ENCODE data around the gene TBC1D22A. TPM values are rescaled to one million over a fixed set of nuclear protein-coding genes. Genes with fewer than 3 reads are reported as not detected.

The TBC1D22A gene
- total RNA-seq, 1 donor from 2014 or later: 15.3 TPM

- no peak for DNase-seq (ENCODE audit: low read depth in 2 of 2)
These were observed 433.2 kb downstream of the TBC1D22A start for GRCh38 chr22:47195484-47196165.

- no peak for DNase-seq (ENCODE audit: low read depth in 2 of 2)
These were observed 433.9 kb downstream of the TBC1D22A start for GRCh38 chr22:47196166-47196849.

DNA sequence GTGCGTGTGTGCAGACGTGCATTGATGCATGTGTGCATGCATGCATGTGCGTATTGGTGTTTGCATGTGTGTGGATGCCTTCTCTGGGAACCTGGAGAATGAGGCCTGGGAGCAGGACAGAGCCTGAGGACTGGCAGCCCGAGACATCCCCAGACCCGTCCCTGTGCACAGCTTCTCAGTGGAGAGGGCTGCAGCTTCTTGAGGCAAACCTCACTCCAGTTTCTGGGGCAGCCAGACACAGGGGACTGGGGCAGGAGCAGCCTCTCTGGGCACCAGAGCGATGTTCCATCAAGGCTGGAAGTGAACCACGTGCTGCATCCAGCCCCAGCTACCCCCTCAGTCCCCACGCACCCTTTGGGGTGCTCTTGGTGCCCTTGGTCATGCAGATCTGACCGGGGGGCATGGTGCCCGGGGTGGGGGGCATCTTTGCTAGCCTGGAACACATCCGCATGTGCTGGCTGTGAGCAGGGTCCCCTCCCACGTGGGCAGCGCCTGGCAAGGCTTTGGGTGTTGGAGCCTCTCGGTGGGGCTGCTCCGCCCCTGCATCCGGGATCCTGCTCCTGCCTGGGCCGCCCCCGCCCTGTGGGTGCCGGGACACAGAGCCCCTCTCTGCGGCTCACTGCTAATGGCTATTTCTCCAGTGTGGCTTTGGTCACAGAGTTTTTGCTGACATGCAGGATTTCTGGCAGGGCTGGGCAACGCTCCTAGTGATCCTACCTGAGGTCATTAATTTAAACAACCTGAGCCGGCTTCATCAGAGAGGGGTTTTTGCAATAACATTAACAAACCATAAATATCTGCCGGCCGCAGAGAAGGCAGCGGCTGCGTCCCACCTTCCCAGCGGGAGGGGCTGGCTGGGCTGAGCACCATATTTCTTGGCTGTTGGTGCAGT is 434.7 kb downstream of the TBC1D22A start:
- DNase-seq (ENCODE audit: low read depth in 2 of 2): no peak

DNA sequence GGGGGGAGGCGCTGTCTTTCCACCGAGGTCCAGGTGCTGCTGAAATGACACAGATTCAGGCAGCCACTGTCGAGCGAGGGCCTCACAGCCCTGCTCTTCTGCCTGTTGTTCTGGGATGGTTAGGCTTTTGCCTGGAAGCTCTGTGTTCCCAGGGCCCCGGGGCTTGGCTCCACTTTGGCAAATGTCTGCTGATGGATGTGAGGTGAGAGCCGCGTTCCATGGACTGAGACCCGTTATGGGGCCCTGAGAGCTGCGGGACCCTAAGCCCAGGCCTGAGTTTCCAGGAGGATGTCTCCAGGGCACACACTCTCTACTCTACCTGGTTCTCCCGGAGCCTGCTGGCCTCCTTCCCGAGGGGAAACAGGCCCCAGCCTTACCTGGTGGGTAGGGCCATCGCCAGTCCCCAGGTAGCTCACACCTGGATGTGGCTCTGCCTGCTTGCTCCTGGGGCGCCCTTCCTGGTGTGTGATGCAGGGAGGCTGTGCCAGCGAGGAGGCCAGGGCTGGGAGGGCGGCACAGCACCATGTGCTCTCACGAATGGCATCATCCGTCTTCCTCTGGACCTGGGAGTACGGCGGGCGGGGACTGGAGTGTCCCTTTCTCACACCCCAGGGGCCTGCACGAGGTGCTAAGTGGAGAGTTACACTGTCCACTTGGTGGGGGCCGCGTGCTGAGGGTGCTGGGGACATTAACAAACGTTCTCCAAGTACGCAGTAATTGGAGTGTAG is 435.5 kb downstream of the TBC1D22A start:
- DNase-seq (ENCODE audit: low read depth in 2 of 2): no peak

DNA sequence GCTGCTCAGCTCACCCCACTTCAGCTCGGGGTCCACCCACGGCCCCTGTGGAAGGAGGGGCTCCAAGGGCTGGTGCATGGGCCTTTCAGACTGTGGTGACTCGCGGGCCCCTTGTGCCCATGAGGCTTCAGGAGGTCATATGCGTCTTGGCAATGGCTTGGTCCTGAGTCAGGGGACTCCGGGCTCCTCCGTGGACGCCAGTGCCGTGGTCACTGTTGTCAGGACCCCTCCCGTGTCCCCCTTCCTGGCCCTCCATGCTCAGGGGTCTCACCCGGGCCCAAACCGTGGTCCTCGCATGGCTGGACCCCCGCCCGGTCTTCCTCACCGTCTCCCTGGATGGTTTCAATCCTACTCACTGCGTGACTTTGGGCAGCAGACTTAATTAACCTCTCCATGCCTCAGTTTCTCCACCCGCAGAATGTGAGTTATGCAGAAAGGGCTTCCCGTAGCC is 436.4 kb downstream of the TBC1D22A start:
- no peak for DNase-seq (ENCODE audit: low read depth in 2 of 2)

DNA sequence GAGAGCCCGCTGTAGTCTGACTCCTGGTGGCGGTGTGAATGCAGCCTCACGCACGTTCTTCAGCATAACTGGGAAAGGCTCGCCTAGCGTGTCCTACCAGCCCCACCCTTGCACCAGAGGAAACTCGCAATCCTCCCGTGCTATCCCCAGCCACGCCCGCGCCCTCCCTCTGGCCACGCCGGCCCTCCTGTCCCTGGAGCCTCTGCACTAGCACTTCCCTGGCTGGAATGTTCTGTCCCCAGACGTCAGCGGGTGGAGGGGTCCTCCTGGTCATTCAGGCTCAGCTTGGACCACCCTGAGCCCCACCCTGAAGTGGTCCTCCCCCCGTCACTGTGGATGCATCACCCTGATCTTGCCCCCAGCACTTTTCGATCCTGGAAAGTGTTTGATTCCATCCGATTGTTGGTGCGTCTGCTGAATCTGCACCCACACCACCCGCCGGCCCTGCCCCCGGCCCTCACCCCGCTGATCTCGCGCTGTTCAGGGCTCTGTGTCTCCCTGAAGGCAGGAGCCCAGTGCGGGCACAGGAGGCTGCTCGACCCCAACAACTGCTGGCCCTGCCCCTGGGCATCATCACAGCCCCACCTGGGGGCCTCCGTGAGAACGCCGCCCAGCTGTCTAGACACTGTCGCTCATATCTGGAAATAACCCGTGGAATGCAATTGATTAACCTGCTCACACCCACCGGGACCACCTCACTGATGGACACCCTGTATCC is 437.0 kb downstream of the TBC1D22A start:
- no peak for DNase-seq (ENCODE audit: low read depth in 2 of 2)

GRCh38 chr22:47199979-47200272 is 437.5 kb downstream of the TBC1D22A start:
- DNase-seq (ENCODE audit: low read depth in 2 of 2): no peak

DNA sequence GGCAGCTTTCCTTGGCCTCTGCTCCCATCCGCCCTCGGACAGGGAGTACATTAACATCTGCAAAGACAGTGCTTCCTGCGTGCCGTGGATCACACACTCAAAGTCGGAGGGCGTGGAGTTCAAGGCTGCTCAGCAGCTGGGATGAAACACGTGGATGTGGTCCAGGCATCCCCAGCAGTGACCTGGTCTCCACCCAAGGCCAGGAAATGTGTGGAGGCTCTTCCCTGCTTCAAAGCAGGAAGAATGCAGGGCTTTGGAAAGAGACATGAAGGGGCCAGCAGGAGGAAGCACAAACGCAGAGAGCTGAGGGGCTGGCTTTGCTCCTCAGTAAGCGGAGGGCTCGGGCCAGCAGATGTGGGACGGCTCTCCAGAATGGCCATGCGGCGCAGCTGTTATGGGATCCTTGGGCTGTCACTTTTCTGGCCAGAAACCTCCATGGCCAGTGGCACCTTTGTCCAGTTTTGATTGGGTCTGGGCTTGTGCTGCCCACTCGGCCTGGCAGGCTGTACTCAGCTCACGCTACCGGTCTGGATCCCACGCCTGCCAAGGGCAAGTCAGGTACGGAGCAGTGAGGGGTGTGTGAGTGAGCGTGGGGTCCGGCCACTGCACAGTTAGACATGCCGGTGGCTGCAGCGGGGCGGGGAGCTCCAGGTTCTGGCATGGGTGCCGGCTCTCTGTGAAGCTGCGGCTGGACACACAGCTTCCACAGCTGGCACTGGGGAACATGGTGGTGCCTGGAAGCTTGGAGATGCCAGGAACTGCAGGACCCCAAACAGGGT is 438.0 kb downstream of the TBC1D22A start:
- DNase-seq (ENCODE audit: low read depth in 2 of 2): no peak

GRCh38 chr22:47201186-47201995 is 438.9 kb downstream of the TBC1D22A start:
- DNase-seq (ENCODE audit: low read depth in 2 of 2): no peak

DNA sequence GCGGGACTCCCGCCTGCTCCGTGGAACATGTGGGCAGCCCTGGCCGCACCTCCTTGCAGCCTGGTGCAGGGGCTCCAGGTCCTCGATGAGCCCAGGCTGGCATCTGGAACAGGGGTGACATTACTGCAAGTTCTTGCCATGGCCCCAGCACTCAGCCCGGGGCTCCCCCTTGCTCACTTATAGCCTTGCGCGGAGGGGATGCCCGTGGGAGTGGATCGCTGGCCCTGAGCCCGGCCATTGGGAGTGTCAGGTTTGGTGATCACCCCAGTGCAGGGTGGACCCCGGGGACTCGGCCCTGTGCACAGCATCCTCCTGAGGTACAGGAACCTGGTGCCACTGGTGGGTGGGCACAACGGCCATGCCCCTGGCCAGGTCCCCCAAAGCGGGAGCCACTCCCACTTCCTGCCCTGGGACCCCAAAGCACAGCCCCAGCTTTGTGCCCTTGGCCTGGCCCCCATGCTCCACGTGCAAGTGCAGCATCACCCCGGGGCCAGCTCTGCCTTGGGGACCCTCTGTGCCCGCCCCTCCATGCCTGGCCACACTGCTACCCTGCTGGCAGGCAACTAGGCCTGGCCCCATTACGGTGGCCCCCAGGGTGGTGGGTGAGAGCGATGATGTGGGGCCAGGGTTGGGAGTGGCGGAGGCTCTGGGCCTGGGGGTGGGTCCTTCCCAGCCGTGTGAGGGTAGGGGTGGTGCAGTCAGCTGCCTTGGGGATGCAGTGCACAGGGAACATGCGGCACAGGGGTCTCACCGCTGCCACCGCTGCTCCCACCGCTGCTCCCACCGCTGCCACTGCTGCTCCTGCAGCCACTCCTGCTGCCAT is 439.8 kb downstream of the TBC1D22A start:
- DNase-seq (ENCODE audit: low read depth in 2 of 2): no peak

DNA sequence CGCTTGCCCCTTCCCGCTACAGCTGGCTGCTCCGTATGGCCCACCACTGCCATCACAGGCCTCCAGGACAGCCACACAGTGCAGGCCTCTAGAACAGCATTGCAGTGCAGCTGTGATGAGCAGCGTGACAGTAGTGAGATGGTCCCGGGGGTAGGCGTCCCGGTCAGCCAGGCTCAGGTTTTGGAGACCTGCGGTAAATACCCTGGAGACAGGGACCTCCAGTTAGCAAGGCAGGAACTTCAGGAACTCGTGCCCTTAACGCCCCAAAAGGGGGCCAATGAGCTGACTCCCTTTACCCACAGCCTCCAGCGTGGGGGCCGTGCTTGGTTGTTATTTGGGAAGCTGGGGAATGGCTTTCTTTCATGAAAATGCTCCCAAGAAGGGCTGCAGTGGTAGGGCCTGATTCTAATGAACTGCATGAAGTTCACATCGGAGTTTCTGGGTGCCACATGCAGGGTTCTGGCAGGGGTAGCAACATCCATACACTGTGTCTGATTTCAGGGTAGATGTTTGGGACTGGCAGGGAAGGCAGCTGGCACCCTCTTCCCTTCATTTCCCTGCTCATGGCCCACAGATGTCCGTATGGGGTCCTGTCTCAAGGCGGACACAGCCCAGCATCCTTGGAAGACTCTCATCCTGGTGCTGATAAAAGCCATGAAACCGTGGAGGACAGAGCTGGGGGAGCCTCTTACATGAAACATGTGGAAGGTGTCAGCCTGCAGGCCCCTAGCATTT is 440.5 kb downstream of the TBC1D22A start:
- DNase-seq (ENCODE audit: low read depth in 2 of 2): no peak

- DNase-seq (ENCODE audit: low read depth in 2 of 2): no peak
These were observed 441.1 kb downstream of the TBC1D22A start for GRCh38 chr22:47203554-47203991.

GRCh38 chr22:47204002-47204979 is 441.8 kb downstream of the TBC1D22A start:
- DNase-seq (ENCODE audit: low read depth in 2 of 2): no peak

DNA sequence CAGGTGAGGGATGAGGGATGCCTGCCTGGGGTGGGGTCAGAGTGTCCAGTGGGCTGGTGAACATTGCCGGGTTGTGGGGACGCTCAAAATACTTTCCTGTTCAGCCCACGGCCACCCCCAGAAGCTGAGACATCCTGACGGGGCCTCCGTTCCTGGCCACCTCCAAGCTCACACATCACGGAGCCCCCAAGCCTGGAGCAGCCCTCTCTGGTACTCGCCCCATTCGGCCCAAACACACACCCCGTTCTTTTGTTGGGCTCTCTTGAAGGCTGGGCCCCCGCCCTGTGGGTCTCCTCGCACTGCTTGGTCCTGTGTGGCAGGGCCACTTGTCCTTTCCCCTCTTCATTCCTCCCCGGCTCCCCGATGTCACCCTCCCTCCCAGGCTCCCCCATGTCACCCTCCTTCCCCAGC is 442.6 kb downstream of the TBC1D22A start:
- DNase-seq (ENCODE audit: low read depth in 2 of 2): no peak

GRCh38 chr22:47205554-47205953 is 443.1 kb downstream of the TBC1D22A start:
- no peak for DNase-seq (ENCODE audit: low read depth in 2 of 2)

GRCh38 chr22:47206164-47206563 is 443.7 kb downstream of the TBC1D22A start:
- DNase-seq (ENCODE audit: low read depth in 2 of 2): peak in 1 of 2 donors; percentile 11

All from lung microvascular endothelial cell (primary cell).